ENCODE data around the gene HMGCR. TPM values are rescaled to one million over a fixed set of nuclear protein-coding genes. Genes with fewer than 3 reads are reported as not detected.

Gene HMGCR
- total RNA-seq, 1 donor from 2014 or later: 10.1 TPM

GRCh38 chr5:75337366-75338021 lies 474 bp downstream of the HMGCR start:
- DNase-seq: no peak
- intact Hi-C loops (cut with micrococcal nuclease): no loop called here
- peak; percentile 20 for ATAC-seq

DNA sequence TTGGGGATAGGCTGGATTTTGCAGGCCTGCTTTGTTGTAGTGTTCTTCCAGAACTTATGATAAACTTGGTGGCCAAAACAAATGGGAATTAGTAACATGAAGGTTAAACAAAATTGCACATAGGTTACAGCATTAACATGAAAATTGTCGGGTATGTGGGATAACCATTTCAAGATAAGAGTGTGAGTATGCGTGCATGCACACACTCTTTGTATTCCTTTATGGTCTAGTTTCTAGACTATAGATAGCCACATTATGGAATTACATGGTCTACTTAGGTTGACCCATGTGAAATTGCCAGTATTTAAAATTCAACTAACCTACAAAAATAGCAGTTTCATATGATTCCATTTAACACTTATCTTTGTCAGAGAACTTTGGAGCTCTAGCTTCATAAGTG lies 1.4 kb downstream of the HMGCR start:
- DNase-seq (no peak), ATAC-seq (no peak)
- intact Hi-C loops (cut with micrococcal nuclease): no loop called here

DNA sequence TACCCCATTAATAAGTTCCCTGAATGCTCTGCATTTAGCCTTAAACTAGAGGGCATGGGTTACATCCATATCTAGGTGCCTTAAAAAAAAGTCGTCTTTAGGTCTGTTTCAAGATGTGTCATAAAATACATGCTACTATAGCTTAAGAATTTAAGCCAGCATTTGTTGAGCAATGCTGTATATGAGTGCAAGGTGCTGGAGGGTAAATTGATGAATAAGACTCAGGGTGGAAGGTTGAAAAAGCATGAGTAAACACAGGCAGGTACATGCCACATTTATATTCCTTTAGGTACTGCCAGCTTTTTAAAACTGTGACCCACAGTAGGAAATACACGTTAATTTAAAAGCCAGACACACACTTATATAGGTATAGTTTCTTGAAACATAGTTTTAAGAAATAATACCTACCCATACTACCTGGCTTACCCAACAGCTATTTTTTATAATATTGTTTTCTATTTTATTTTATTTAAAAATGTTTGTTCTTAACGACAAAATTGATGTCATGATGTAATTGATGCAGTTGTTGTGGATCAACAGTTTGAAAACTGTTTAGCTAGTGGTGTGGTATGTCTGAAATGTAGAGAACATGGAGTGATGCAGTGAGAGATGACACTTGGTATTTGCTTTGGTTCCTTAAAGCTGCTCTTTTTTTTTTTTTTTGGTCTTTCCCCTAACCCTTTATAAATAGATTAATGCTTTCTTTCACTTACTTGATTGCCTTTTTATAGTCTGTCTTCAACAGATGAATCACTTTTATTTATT lies 3.9 kb downstream of the HMGCR start:
- intact Hi-C loops (cut with micrococcal nuclease): no loop called here
- no peak for ATAC-seq

DNA sequence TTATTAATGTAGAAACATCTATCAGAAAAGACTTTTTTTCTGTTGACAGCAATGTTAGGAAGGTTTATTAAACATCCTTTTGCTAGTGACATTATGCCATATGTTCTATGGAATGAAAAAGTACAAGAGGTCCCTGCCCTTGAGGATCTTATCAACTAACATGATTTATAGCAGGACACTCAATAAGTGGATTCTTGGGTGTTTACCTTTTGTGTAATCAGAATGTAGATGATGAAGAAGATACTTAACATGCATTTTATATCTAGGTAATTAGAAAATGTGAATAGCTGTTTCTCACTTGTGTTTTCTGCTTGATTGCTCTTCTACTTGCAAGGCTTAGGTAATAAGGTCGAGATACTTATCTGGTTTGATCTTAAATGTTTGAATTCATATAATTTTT lies 4.9 kb downstream of the HMGCR start:
- DNase-seq (no peak), ATAC-seq (no peak)
- intact Hi-C loops (cut with micrococcal nuclease): no loop called here

More for the DNA sequence above, 3.9 kb downstream of the HMGCR start:
- DNase-seq: no peak

DNA sequence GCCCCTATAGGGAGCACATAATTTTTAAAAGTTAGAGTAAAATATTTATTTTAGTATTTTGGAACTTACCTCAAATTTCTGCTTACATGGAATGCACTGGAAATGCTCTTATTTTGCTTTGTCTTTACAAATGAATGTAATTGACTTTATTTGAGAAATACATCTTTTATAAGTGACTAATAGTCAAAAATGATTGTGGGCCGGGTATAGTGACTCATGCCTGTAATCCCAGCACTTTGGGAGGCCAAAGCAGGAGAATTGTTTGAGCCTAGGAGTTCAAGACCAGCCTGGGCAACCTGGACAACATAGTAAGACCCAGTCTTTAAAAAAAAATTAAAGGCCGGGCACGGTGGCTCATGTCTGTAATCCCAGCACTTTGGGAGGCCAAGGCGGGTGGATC lies 5.8 kb downstream of the HMGCR start:
- intact Hi-C loops (cut with micrococcal nuclease): no loop called here
- no peak for ATAC-seq

GRCh38 chr5:75348241-75348640 lies 11.2 kb downstream of the HMGCR start:
- DNase-seq (no peak), ATAC-seq (no peak)
- intact Hi-C loops (cut with micrococcal nuclease): no loop called here

More for the DNA sequence above, 5.8 kb downstream of the HMGCR start:
- no peak for DNase-seq

DNA sequence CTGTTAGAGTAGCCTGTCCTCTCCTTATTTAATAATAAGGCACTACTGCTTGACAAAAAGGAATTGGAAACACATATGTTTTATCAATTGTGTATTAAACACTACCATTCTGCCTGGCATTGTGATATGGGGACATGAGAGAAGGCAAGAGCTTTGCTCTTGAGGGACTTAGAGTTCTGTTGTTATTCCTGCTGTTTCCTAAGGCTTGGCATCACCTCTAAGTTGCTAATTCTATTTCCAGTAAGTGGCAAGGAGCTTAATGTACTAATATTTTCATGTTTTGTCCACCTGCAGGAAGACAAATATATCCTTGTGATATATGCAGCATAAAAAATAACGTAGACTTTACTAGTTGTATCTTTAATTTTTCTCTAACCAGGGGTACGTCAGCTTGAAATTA lies 12.6 kb downstream of the HMGCR start:
- no peak for DNase-seq
- intact Hi-C loops (cut with micrococcal nuclease): no loop called here
- ATAC-seq: no peak

GRCh38 chr5:75351139-75351926 lies 14.3 kb downstream of the HMGCR start:
- ATAC-seq (no peak), DNase-seq (no peak)
- intact Hi-C loops (cut with micrococcal nuclease): no loop called here

DNA sequence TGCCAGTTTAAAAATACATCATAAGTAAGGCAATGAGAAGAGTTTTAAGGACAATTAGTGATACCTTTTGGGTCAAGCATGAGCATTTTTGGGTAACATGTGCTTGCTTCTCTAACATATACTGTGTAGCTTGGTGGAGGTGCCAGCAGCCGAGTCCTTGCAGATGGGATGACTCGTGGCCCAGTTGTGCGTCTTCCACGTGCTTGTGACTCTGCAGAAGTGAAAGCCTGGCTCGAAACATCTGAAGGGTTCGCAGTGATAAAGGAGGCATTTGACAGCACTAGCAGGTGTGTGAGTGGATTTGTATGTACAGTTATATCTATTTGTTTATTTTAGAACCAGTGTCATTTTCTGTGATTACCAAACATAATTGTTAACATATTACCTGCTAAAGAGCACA lies 18.2 kb downstream of the HMGCR start:
- intact Hi-C loops (cut with micrococcal nuclease): no loop called here
- DNase-seq (no peak), ATAC-seq (no peak)

GRCh38 chr5:75356719-75357118 lies 19.7 kb downstream of the HMGCR start:
- DNase-seq (no peak), ATAC-seq (no peak)
- intact Hi-C loops (cut with micrococcal nuclease): no loop called here

DNA sequence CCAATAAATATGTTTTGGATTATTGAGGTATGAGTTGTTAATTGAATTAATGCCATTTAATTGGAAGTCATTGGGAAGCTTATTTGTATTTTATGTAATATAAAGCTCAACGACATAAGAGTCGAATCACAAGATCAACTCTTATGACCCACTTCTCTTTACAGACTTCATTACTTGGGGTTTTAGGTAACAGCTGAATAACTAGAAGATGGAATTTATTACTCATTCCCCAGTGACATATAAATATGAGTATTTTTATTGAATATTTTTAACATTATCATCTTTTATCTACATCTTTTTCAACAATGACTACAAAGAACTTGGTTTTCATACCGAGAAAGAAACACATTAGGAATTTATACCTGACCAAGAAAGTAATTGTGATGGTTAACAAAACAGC lies 21.1 kb downstream of the HMGCR start:
- intact Hi-C loops (cut with micrococcal nuclease): no loop called here
- ATAC-seq: no peak
- DNase-seq: no peak

DNA sequence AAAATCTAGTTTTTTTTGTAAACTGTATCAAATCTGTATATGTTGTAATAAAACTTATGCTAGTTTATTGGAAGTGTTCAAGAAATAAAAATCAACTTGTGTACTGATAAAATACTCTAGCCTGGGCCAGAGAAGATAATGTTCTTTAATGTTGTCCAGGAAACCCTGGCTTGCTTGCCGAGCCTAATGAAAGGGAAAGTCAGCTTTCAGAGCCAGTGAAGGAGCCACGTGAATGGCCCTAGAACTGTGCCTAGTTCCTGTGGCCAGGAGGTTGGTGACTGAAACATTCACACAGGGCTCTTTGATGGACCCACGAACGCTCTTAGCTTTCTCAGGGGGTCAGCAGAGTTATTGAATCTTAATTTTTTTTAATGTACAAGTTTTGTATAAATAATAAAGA lies 24.3 kb downstream of the HMGCR start:
- DNase-seq: no peak
- no peak for ATAC-seq

GRCh38 chr5:75362474-75362975 lies 25.5 kb downstream of the HMGCR start:
- DNase-seq (no peak), ATAC-seq (no peak)
- intact Hi-C loops (cut with micrococcal nuclease): no loop called here

More for the DNA sequence above, 24.3 kb downstream of the HMGCR start:
- intact Hi-C loops (cut with micrococcal nuclease): no loop called here

GRCh38 chr5:75363111-75363510 lies 26.1 kb downstream of the HMGCR start:
- no peak for ATAC-seq
- intact Hi-C loops (cut with micrococcal nuclease): no loop called here
- no peak for DNase-seq

- intact Hi-C loops (cut with micrococcal nuclease): no loop called here
- DNase-seq (peak; percentile 43), ATAC-seq (peak; percentile 94)
These were observed 26.9 kb downstream of the HMGCR start for GRCh38 chr5:75363726-75364495.

DNA sequence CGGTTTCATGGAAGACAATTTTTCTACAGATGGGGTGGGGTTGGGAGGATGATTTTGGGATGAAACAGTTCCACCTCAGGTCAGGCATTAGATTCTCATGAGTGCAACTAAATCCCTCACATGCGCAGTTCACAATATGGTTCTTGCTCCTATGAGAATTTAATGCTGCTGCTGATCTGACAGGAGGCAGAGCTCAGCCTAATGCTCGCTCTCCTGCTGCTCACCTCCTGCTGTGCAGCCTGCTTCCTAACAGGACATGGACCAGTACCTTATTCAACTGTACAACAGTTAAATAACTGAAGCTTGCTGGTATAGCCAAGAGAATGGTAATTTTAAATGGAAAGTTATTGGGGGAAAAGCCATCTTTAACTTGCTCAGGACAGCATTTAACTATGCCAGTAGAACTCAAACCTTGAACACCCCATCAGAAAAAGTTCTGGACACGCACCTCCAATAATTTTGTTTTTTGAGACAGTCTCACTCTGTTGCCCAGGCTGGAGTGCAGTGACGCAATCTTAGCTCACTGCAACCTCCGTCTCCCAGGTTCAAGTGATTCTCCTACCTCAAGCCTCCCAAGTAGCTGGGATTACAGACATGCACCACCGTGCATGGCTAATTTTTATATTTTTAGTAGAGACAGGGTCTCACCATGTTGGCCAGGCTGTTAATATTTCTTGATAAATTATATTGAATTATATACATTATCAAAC lies 27.7 kb downstream of the HMGCR start:
- intact Hi-C loops (cut with micrococcal nuclease): no loop called here
- ATAC-seq: no peak
- no peak for DNase-seq

DNA sequence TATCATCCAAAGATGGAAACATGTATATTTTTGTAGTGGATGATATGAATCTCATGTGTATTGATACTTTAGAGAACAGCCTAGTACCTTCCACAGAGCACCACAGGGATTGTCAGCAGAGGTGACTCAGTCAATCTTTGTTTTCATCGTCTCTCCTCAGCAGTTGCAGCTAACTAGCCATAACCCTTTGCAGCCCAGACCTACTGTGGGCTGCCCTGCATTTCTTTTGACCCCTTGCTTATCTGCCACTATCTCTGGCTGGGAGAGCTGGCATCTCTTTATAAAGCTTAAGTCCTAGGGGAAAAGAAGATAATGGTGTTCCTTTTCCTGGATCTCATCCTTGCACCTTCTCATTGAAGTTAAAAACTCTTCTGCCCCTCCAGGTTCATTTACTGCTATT lies 28.7 kb downstream of the HMGCR start:
- intact Hi-C loops (cut with micrococcal nuclease): no loop called here
- DNase-seq (no peak), ATAC-seq (no peak)

GRCh38 chr5:75366787-75367186 lies 29.8 kb downstream of the HMGCR start:
- DNase-seq: no peak
- intact Hi-C loops (cut with micrococcal nuclease): no loop called here
- ATAC-seq: no peak

- intact Hi-C loops (cut with micrococcal nuclease): no loop called here
- DNase-seq (no peak), ATAC-seq (no peak)
These were observed 30.4 kb downstream of the HMGCR start for GRCh38 chr5:75367401-75367800.

All from left ventricle myocardium superior (tissue), 1 donor.